ENCODE results near the gene DAB2. TPM values are rescaled to one million over a fixed set of nuclear protein-coding genes. Genes with fewer than 3 reads are reported as not detected.

DAB2 gene
- 118 and 129 TPM in 2 replicates for total RNA-seq

GRCh38 chr5:39424736-39425637 lies at the start of gene DAB2:
Gene DAB2, minus strand, starts transcription at chr5:39424980. Its CDS starts 30,660 bp downstream, at chr5:39394320.

GRCh38 chr5:39364367-39364766 lies 60.4 kb downstream of the DAB2 start, which contains the start of gene C9:
Gene C9, minus strand, starts transcription at chr5:39364495. Its CDS starts 31 bp downstream, at chr5:39364464.

Other genes with a start within 250 kb of the DAB2 start
- not detected in 2 replicates for gene FYB1, start 205.4 kb downstream of the DAB2 start, total RNA-seq
- 0.09 and 0.11 TPM in 2 replicates for gene C9, start 60.5 kb downstream of the DAB2 start, total RNA-seq